ENCODE measurements around the gene GLYATL1.

Gene GLYATL1

GRCh38 chr11:58917159-58917783, 22.0 kb upstream of the GLYATL1 start:
- no peaks in the 10 kb centered on the region for H3K4me1 Mint-ChIP-seq (ENCODE audit: low read depth)
- H3K4me3 Mint-ChIP-seq: no peak overlapping the region
- no peak for DNase-seq (ENCODE audit: low spot score)
- peaks cover 15% of the 10 kb centered on the region for H3K9me3 Mint-ChIP-seq
- no peaks in the 10 kb centered on the region for H3K36me3 Mint-ChIP-seq (ENCODE audit: low read depth)
- H3K27ac Mint-ChIP-seq: no peak overlapping the region
- H3K27me3 Mint-ChIP-seq (ENCODE audit: low read depth): no peaks in the 10 kb centered on the region

GRCh38 chr11:58919561-58919960, 19.7 kb upstream of the GLYATL1 start:
- Mint-ChIP-seq H3K4me3 (no peak overlapping the region), H3K36me3 (ENCODE audit: low read depth) (no peaks in the 10 kb centered on the region), H3K9me3 (peaks cover 15% of the 10 kb centered on the region), H3K27ac (no peak overlapping the region), H3K4me1 (ENCODE audit: low read depth) (peaks cover 7% of the 10 kb centered on the region), H3K27me3 (ENCODE audit: low read depth) (peaks cover 4% of the 10 kb centered on the region)
- no peak for DNase-seq (ENCODE audit: low spot score)

- no peak for DNase-seq (ENCODE audit: low spot score)
- H3K4me1 Mint-ChIP-seq (ENCODE audit: low read depth): peaks cover 7% of the 10 kb centered on the region
- peaks cover 15% of the 10 kb centered on the region for H3K9me3 Mint-ChIP-seq
- no peaks in the 10 kb centered on the region for H3K36me3 Mint-ChIP-seq (ENCODE audit: low read depth)
- H3K4me3 Mint-ChIP-seq: no peak overlapping the region
- H3K27ac Mint-ChIP-seq: no peak overlapping the region
- H3K27me3 Mint-ChIP-seq (ENCODE audit: low read depth): peaks cover 4% of the 10 kb centered on the region
Measured at GRCh38 chr11:58919980-58920379, 19.3 kb upstream of the GLYATL1 start.

- no peaks in the 10 kb centered on the region for H3K36me3 Mint-ChIP-seq (ENCODE audit: low read depth)
- H3K27me3 Mint-ChIP-seq (ENCODE audit: low read depth): peaks cover 6% of the 10 kb centered on the region
- no peak overlapping the region for H3K4me3 Mint-ChIP-seq
- peaks cover 10% of the 10 kb centered on the region for H3K9me3 Mint-ChIP-seq
- no peak for DNase-seq (ENCODE audit: low spot score)
- no peak overlapping the region for H3K27ac Mint-ChIP-seq
- peaks cover 7% of the 10 kb centered on the region for H3K4me1 Mint-ChIP-seq (ENCODE audit: low read depth)
Measured at GRCh38 chr11:58921778-58922390, 17.4 kb upstream of the GLYATL1 start.

GRCh38 chr11:58922479-58922878, 16.8 kb upstream of the GLYATL1 start:
- no peak overlapping the region for H3K4me3 Mint-ChIP-seq
- H3K4me1 Mint-ChIP-seq (ENCODE audit: low read depth): peaks cover 7% of the 10 kb centered on the region
- no peak overlapping the region for H3K27ac Mint-ChIP-seq

GRCh38 chr11:58923300-58923788, 15.9 kb upstream of the GLYATL1 start:
- Mint-ChIP-seq H3K4me3 (no peak overlapping the region), H3K4me1 (ENCODE audit: low read depth) (peaks cover 7% of the 10 kb centered on the region), H3K27me3 (ENCODE audit: low read depth) (peaks cover 8% of the 10 kb centered on the region), H3K36me3 (ENCODE audit: low read depth) (no peaks in the 10 kb centered on the region), H3K27ac (no peak overlapping the region), H3K9me3 (no peaks in the 10 kb centered on the region)
- peak; percentile 33 for DNase-seq (ENCODE audit: low spot score)

More at GRCh38 chr11:58922479-58922878, 16.8 kb upstream of the GLYATL1 start:
- Mint-ChIP-seq H3K27me3 (ENCODE audit: low read depth) (peaks cover 6% of the 10 kb centered on the region), H3K9me3 (peaks cover 4% of the 10 kb centered on the region), H3K36me3 (ENCODE audit: low read depth) (no peaks in the 10 kb centered on the region)
- DNase-seq (ENCODE audit: low spot score): no peak

GRCh38 chr11:58924230-58924629, 15.1 kb upstream of the GLYATL1 start:
- peaks cover 7% of the 10 kb centered on the region for H3K4me1 Mint-ChIP-seq (ENCODE audit: low read depth)
- H3K27me3 Mint-ChIP-seq (ENCODE audit: low read depth): peaks cover 8% of the 10 kb centered on the region
- H3K9me3 Mint-ChIP-seq: no peaks in the 10 kb centered on the region
- H3K4me3 Mint-ChIP-seq: no peak overlapping the region
- no peak overlapping the region for H3K27ac Mint-ChIP-seq
- no peaks in the 10 kb centered on the region for H3K36me3 Mint-ChIP-seq (ENCODE audit: low read depth)
- DNase-seq (ENCODE audit: low spot score): no peak

- Mint-ChIP-seq H3K36me3 (ENCODE audit: low read depth) (no peaks in the 10 kb centered on the region), H3K9me3 (no peaks in the 10 kb centered on the region), H3K27ac (no peak overlapping the region), H3K4me1 (ENCODE audit: low read depth) (peaks cover 7% of the 10 kb centered on the region), H3K27me3 (ENCODE audit: low read depth) (peaks cover 17% of the 10 kb centered on the region), H3K4me3 (no peak overlapping the region)
- no peak for DNase-seq (ENCODE audit: low spot score)
Measured at GRCh38 chr11:58926251-58926650, 13.0 kb upstream of the GLYATL1 start.

GRCh38 chr11:58926695-58927094, 12.6 kb upstream of the GLYATL1 start:
- H3K27me3 Mint-ChIP-seq (ENCODE audit: low read depth): peaks cover 17% of the 10 kb centered on the region
- H3K9me3 Mint-ChIP-seq: no peaks in the 10 kb centered on the region
- H3K27ac Mint-ChIP-seq: no peak overlapping the region
- H3K36me3 Mint-ChIP-seq (ENCODE audit: low read depth): no peaks in the 10 kb centered on the region
- DNase-seq (ENCODE audit: low spot score): no peak
- H3K4me1 Mint-ChIP-seq (ENCODE audit: low read depth): peaks cover 7% of the 10 kb centered on the region
- no peak overlapping the region for H3K4me3 Mint-ChIP-seq

GRCh38 chr11:58927393-58928106, 11.7 kb upstream of the GLYATL1 start:
- Mint-ChIP-seq H3K27me3 (ENCODE audit: low read depth) (peaks cover 17% of the 10 kb centered on the region), H3K4me1 (ENCODE audit: low read depth) (peaks cover 7% of the 10 kb centered on the region), H3K36me3 (ENCODE audit: low read depth) (no peaks in the 10 kb centered on the region), H3K27ac (no peak overlapping the region), H3K4me3 (no peak overlapping the region), H3K9me3 (no peaks in the 10 kb centered on the region)
- DNase-seq (ENCODE audit: low spot score): no peak

- peaks cover 17% of the 10 kb centered on the region for H3K27me3 Mint-ChIP-seq (ENCODE audit: low read depth)
- no peak overlapping the region for H3K27ac Mint-ChIP-seq
- H3K4me1 Mint-ChIP-seq (ENCODE audit: low read depth): peaks cover 4% of the 10 kb centered on the region
- no peak for DNase-seq (ENCODE audit: low spot score)
- H3K9me3 Mint-ChIP-seq: no peaks in the 10 kb centered on the region
- H3K4me3 Mint-ChIP-seq: no peak overlapping the region
- no peaks in the 10 kb centered on the region for H3K36me3 Mint-ChIP-seq (ENCODE audit: low read depth)
Measured at GRCh38 chr11:58928107-58928499, 11.2 kb upstream of the GLYATL1 start.

- Mint-ChIP-seq H3K27ac (no peak overlapping the region), H3K9me3 (no peaks in the 10 kb centered on the region), H3K36me3 (ENCODE audit: low read depth) (no peaks in the 10 kb centered on the region), H3K27me3 (ENCODE audit: low read depth) (peaks cover 16% of the 10 kb centered on the region), H3K4me1 (ENCODE audit: low read depth) (no peaks in the 10 kb centered on the region), H3K4me3 (no peak overlapping the region)
- no peak for DNase-seq (ENCODE audit: low spot score)
Measured at GRCh38 chr11:58928691-58929090, 10.6 kb upstream of the GLYATL1 start.

- Mint-ChIP-seq H3K27ac (no peak overlapping the region), H3K4me3 (no peak overlapping the region), H3K4me1 (ENCODE audit: low read depth) (no peaks in the 10 kb centered on the region), H3K27me3 (ENCODE audit: low read depth) (peaks cover 10% of the 10 kb centered on the region), H3K36me3 (ENCODE audit: low read depth) (no peaks in the 10 kb centered on the region), H3K9me3 (no peaks in the 10 kb centered on the region)
- DNase-seq (ENCODE audit: low spot score): no peak
Measured at GRCh38 chr11:58930926-58931325, 8.4 kb upstream of the GLYATL1 start.

- Mint-ChIP-seq H3K9me3 (no peaks in the 10 kb centered on the region), H3K4me3 (no peak overlapping the region), H3K27ac (no peak overlapping the region), H3K4me1 (ENCODE audit: low read depth) (no peaks in the 10 kb centered on the region), H3K36me3 (ENCODE audit: low read depth) (no peaks in the 10 kb centered on the region), H3K27me3 (ENCODE audit: low read depth) (peaks cover 8% of the 10 kb centered on the region)
- DNase-seq (ENCODE audit: low spot score): no peak
Measured at GRCh38 chr11:58933661-58934060, 5.6 kb upstream of the GLYATL1 start.
